A549 (cell line): ENCODE results near the gene SHC1. TPM values are rescaled to one million over a fixed set of nuclear protein-coding genes. Genes with fewer than 3 reads are reported as not detected.

Experiments used
- BHLHE40 ChIP-seq: IDR thresholded peaks from 2 replicates; pipeline ENCODE4 v1.6.1; 2012; ENCODE audit warnings: low read depth, low read length, inconsistent platforms
- CBX8 ChIP-seq: fragments of 200-600 bp; sonication (generic); IDR thresholded peaks from 2 replicates; pipeline ENCODE4 v1.6.1; 2016
- CHD2 ChIP-seq: fragments of 150-350 bp; IDR thresholded peaks from 2 replicates; pipeline ENCODE4 v1.6.1; 2014; ENCODE audit warnings: low read length; ENCODE audit not compliant: partially characterized antibody
- CTCF ChIP-seq: fragments of >200 bp; sonication (Bioruptor Twin); formaldehyde crosslinking; IDR thresholded peaks from 3 replicates; pipeline ENCODE4 v1.5.1; 2016
- FOSL2 ChIP-seq, 2 experiments: fragments of 450-650 bp in 1 of 2; fragments of >200 bp in 1 of 2; sonication (Bioruptor Twin) in 1 of 2; formaldehyde crosslinking; IDR thresholded peaks; 2 replicates each; pipeline versions ENCODE4 v1.5.0 to v1.6.1; 2016 to 2020; ENCODE audit warnings: mild to moderate bottlenecking in 1 of 2, moderate library complexity in 1 of 2
- FOXS1 ChIP-seq: fragments of 250-450 bp; sonication (Bioruptor Pico); IDR thresholded peaks from 2 replicates; pipeline ENCODE4 v1.5.0; 2020; ENCODE audit warnings: mild to moderate bottlenecking, moderate library complexity
- HDAC2 ChIP-seq: fragments of 200-600 bp; sonication (generic); IDR thresholded peaks from 2 replicates; pipeline ENCODE4 v1.6.1; 2016
- HMGXB4 ChIP-seq: fragments of 250-450 bp; sonication (Bioruptor Pico); IDR thresholded peaks from 2 replicates; pipeline ENCODE4 v1.5.0; 2021; ENCODE audit warnings: mild to moderate bottlenecking, moderate library complexity, borderline replicate concordance
- HOXA7 ChIP-seq: fragments of 250-450 bp; sonication (Bioruptor Pico); IDR thresholded peaks from 2 replicates; pipeline ENCODE4 v1.5.0; 2020; ENCODE audit warnings: mild to moderate bottlenecking, moderate library complexity
- HOXB13 ChIP-seq: fragments of 250-450 bp; sonication (Bioruptor Pico); IDR thresholded peaks from 2 replicates; pipeline ENCODE4 v1.5.0; 2020; ENCODE audit warnings: low read depth, mild to moderate bottlenecking, moderate library complexity
- HOXB5 ChIP-seq: fragments of 250-450 bp; sonication (Bioruptor Pico); IDR thresholded peaks from 2 replicates; pipeline ENCODE4 v1.5.0; 2020; ENCODE audit warnings: mild to moderate bottlenecking, moderate library complexity
- JUNB ChIP-seq: fragments of >200 bp; sonication (Bioruptor Twin); formaldehyde crosslinking; IDR thresholded peaks from 2 replicates; pipeline ENCODE4 v1.6.1; 2016
- KDM1A ChIP-seq: fragments of 200-600 bp; sonication (generic); IDR thresholded peaks from 2 replicates; pipeline ENCODE4 v1.6.1; 2016; ENCODE audit warnings: low read depth, mild to moderate bottlenecking
- MAX ChIP-seq: IDR thresholded peaks from 2 replicates; pipeline ENCODE4 v1.6.1; 2012
- MAZ ChIP-seq: fragments of 150-350 bp; IDR thresholded peaks from 2 replicates; pipeline ENCODE4 v1.6.1; 2014; ENCODE audit warnings: antibody characterized with exemption, low read depth, low read length, borderline replicate concordance
- NFE2L2 ChIP-seq: fragments of 150-350 bp; conservative IDR thresholded peaks from 2 replicates; pipeline ENCODE4 v1.6.1; 2014; ENCODE audit warnings: low read length
- POLR2A ChIP-seq: IDR thresholded peaks from 2 replicates; pipeline ENCODE4 v1.6.1; 2012; ENCODE audit warnings: mild to moderate bottlenecking, low read length
- RAD21 ChIP-seq, 2 experiments: fragments of >200 bp in 1 of 2; sonication (Bioruptor Twin) in 1 of 2; formaldehyde crosslinking in 1 of 2; IDR thresholded peaks in 1 of 2; conservative IDR thresholded peaks in 1 of 2; 2 replicates in 1 of 2; 3 replicates in 1 of 2; pipeline ENCODE4 v1.6.1; 2012 to 2018; ENCODE audit warnings: inconsistent platforms in 1 of 2
- REST ChIP-seq: fragments of 200-600 bp; sonication (generic); IDR thresholded peaks from 2 replicates; pipeline ENCODE4 v1.6.1; 2016; ENCODE audit warnings: antibody characterized with exemption, mild to moderate bottlenecking, moderate library complexity
- RNF2 ChIP-seq: fragments of 200-600 bp; sonication (generic); IDR thresholded peaks from 2 replicates; pipeline ENCODE4 v1.6.1; 2016; ENCODE audit warnings: low read depth, mild to moderate bottlenecking, antibody characterized with exemption, moderate library complexity, borderline replicate concordance
- ZNF302 ChIP-seq: fragments of 250-450 bp; sonication (Bioruptor Pico); IDR thresholded peaks from 2 replicates; pipeline ENCODE4 v1.9.0; 2021; ENCODE audit warnings: inconsistent platforms, mild to moderate bottlenecking, moderate library complexity
- ZSCAN20 ChIP-seq: fragments of 250-450 bp; sonication (Bioruptor Pico); IDR thresholded peaks from 2 replicates; pipeline ENCODE4 v1.8.0; 2022; ENCODE audit warnings: mild to moderate bottlenecking, moderate library complexity
- polyA plus RNA-seq, 4 experiments: library from polyadenylated mRNA; depleted of rRNA in 3 of 4; stranded (reverse); fragments of >200 nt; fragmentation: RNase III in 1 of 4; extraction: RNeasy Plus Mini Kit Qiagen cat#74134 plus additional on column Dnase treatment in 1 of 4; gene quantifications; 2 replicates in 3 of 4; 3 replicates in 1 of 4; pipeline ENCODE4 v1.2.3, GENCODE V29; 2011 to 2017

Gene SHC1
- polyA plus RNA-seq, 2 of the 4 experiments (the other 2 are of a cell fraction) = 118 to 174 TPM

- TF ChIP-seq FOSL2 (IDR thresholded peaks at IDR 0.05) = 0 out of 2 replicates have a peak, but pooled peaks have one; percentile 23
- TF ChIP-seq FOSL2 (CRISPR knock-in tag; IDR thresholded peaks at IDR 0.05) = peak; percentile 81
- no peak for TF ChIP-seq RNF2
- peak; percentile 26 for TF ChIP-seq MAX
- 0 out of 2 replicates have a peak, but pooled peaks have one; percentile 14 for TF ChIP-seq HOXB5 (CRISPR knock-in tag)
- TF ChIP-seq HDAC2 = no peak
- no peak for TF ChIP-seq KDM1A
- no peak for TF ChIP-seq CTCF
- TF ChIP-seq HOXB13 = no peak
- no peak for TF ChIP-seq REST
- no peak for TF ChIP-seq CHD2
- no peak for TF ChIP-seq NFE2L2
- TF ChIP-seq MAZ = peak; percentile 83; the same call in 1 of the 2 replicates
- peak; percentile 94 for TF ChIP-seq POLR2A
- TF ChIP-seq ZNF302 (CRISPR knock-in tag) = no peak
- TF ChIP-seq CBX8 = no peak
- TF ChIP-seq BHLHE40 = no peak
- TF ChIP-seq HMGXB4 = no peak
- no peak for TF ChIP-seq JUNB
- no peak for TF ChIP-seq ZSCAN20 (CRISPR knock-in tag)
- TF ChIP-seq HOXA7 = 0 out of 2 replicates have a peak, but pooled peaks have one; percentile 70
- no peak for TF ChIP-seq RAD21 (conservative IDR thresholded peaks at IDR 0.05 in 1 of 2, IDR thresholded peaks at IDR 0.05 in 1 of 2)
- no peak for TF ChIP-seq FOXS1 (CRISPR knock-in tag)
Measured at GRCh38 chr1:154970631-154971340, at the start of gene SHC1 (continued).
